Suprapubic skin (tissue), 3 donors: ENCODE data around the gene GFER.

Source experiments
- CTCF ChIP-seq, 2 donors: fragments of 200-600 bp in 1 of 2; fragments of 450-650 bp in 1 of 2; sonication (generic) in 1 of 2; IDR thresholded peaks; one replicate each; pipeline ENCODE4 v1.5.1; 2016 to 2019; ENCODE audit warnings: antibody characterized with exemption in 2 of 2, mild to moderate bottlenecking in 1 of 2, moderate library complexity in 1 of 2
- POLR2A ChIP-seq, 2 donors: fragments of 450-650 bp; IDR thresholded peaks; one replicate each; pipeline ENCODE4 v1.6.1; 2017; ENCODE audit warnings: antibody characterized with exemption in 2 of 2, mild to moderate bottlenecking in 2 of 2, moderate library complexity in 2 of 2

DNA sequence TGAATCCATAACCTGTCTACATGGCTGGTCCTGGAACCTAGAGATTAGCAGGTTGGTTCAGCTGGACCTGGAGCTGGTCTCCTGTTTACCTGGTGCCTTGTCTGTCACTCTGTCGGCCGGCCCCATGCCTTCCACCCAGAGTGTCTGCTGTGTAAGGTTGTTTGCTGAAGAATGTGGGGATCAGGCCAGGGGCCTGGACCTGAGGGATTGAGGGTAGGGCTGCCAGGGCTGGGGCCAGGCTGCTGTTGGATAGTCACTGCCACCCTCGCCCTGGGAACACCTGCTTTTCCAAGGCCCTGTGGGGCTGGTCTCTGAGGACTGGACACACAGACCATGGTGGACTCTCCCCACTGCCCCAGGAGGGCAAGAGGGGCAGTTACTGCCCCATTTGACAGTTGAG lies 44.2 kb downstream of the GFER start:
- no peak for TF ChIP-seq CTCF (IDR thresholded peaks at IDR 0.05)
- TF ChIP-seq POLR2A (IDR thresholded peaks at IDR 0.05), result no peak
